Activated CD8-positive, alpha-beta memory T cell treated with anti-CD3 and anti-CD28 coated beads, Interleukin-2, amount 50 U/mL, for 4 hours (primary cell): ENCODE measurements around the gene VEZF1.
A peak's percentile ranks its signal among the peaks of the same experiment; 100 is the strongest.
"Not testable (repeated sequence)": the region's sequence is repeated elsewhere in the genome, so short reads cannot be mapped to it uniquely, and the experiment has no call there.

Source experiments
- DNase-seq: peaks from one replicate; pipeline ENCODE4 v3.0.0-alpha.2; 2020

VEZF1 gene

DNA sequence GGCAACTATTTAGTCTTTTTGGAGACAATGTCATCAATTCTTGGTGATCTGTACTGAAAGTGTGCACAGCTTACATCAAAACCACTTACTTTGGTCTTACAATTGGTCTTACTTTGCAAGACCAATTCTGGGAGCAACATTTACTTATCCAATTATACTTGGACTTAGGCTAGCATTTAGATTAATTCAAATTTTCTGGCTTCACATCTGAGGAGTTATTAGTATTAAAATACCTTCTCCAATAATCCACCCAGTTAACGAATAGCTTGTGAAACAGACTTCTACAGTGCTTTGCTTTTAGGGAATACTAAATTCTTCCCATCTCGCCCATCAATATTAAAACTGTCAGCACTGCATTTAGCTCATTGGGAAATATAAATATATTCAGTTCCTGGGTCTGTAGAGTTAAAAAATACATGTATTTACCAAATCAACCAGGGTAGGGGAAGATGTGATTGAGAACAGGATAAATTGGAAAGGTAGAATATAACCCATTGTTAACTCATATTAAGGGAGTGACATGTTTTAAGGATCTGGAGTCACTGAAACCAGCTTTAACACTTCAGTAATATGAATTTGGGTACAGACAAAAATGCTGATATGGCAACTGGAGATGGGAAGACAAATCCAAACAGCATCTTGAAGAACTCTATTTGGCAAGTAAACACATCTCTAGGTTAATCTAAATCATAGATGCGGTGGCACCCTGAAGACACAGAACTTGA, 9.2 kb upstream of the VEZF1 start:
- no peak for DNase-seq

DNA sequence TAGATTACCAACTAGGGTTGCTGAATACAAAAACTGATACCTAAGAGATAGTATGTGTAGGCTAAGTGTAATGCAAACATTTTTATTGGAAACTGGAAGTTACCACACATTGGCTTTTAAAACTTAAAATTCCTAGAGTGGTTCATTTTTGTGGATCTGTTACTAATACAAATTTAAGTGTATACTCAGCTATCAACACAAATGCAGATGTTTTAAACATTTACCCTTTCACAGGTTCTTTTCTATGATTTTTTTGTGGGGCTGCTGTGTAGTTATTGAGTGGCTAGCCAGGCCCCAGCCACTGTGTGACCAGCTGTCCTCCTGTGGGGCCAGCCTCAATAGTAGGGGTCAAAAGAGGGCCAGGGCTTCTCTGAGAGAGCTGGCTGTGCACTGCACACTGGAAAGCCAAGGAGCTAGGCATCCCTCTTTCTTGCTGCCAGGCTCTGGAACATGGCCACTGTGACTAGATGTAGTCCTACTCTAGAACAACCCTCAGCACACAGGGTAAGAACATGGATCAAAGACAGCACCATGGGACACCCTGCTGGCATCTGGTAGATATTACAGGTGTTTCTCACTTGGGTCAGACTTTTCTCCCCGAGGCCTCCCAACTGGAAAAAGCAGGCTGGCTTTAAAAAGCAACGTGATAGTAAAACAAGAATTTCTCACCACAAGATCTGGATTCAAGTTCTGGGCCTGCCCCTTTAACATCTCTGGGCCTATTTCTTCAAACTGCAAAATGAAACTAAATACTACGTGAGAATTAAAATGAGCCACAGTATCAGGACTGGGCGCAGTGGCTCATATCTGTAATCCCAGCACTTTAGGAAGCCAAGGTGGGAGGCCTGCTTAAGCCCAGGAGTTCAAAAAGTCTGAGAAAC, 7.3 kb upstream of the VEZF1 start:
- DNase-seq, result peak; percentile 50

DNA sequence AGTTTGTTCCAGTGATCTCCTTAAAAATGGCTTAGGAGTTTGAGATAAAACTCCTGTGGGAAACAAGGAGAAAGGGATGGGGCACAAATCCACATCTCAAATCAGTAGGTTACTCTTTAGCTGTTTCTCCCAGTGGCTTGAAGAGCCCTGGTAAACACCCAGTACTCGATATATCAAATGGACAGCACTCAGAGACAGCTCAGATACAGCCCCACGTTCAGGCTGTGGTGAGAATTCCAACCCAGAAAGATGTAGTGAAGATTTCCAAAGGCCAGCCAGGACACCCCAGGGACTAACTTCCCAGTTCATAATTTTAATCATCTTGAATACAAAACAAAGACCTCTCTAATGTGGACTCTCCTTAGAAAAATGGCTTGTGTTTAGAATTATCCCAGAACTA, 6.4 kb upstream of the VEZF1 start:
- no peak for DNase-seq

DNA sequence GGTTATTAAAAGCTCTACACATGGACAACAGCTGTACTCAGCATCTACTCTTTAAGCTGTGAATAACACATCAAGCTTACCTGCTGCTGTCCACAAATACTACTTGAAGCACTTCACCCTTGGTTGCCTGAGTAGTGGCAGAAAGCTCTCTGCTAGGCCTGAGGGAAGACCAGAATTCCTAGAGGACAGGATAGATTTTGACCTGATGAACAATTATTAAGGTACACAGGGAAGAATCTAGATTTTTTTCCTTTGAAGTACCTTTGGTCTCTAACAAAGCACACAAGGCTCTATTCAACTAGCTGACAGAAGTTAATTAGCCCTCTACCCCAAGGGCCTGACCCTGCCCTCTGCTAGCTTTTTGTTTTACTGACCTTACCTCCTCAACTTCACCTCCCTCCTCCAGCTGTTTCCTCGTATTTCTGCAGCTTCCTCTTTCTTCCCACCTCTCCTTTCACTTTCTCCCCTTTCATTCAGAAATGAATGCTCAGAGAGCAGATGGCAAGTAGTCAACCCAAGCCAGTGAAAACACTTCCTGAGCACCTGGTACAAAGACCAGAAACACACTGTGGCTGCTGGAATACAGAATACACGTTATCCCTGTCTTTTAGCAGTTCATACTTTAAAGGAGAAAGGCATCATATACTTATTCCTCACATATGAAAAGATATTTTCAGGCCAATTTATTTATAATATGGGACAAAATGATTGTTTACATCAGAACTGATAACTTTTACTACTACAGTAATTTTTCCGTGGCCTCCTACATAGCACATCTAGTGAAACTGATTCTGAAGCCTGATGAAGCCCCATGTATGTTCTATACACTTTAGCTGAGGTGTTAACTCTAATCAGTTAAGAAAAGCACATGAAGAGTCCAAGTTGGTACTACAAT, 5.7 kb upstream of the VEZF1 start:
- no peak for DNase-seq

DNA sequence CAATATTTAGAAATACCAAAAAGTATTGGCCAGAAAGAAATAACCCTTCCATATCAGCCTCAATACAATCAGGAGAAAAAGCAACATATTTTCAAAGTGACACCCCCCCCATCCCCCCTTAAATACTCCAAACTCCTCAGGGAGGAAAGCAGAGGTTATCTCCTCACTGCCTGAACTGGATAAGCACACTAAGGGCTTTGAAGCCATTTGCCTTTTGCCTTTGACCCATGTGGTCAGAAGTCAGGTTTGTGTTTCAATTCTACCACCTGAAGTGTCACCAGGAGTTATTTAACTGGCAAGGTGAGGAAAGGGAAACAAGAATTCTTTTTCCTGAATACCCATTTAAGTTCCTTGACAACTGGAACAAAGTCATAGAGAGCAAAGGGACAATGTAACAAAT, 3.5 kb upstream of the VEZF1 start:
- DNase-seq, result no peak

DNA sequence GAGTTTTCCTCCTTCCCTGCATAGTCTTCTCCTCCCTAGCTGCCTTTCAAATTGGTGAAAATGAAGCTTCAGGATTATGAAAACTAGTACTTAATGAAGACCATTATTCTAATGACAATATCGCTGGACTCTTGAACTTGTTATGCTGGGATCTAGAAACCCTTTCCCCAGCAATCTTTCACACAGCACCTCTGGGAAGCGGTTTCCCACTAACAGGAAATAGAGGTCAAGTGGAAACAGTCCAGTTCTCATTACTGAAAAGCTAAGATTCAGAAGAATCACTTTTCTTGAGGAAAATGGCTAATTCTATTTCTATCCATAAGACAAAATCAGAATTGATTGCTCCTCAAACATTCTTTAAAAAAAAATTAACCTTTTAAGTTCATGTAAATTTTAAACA, 2.0 kb upstream of the VEZF1 start:
- no peak for DNase-seq

DNA sequence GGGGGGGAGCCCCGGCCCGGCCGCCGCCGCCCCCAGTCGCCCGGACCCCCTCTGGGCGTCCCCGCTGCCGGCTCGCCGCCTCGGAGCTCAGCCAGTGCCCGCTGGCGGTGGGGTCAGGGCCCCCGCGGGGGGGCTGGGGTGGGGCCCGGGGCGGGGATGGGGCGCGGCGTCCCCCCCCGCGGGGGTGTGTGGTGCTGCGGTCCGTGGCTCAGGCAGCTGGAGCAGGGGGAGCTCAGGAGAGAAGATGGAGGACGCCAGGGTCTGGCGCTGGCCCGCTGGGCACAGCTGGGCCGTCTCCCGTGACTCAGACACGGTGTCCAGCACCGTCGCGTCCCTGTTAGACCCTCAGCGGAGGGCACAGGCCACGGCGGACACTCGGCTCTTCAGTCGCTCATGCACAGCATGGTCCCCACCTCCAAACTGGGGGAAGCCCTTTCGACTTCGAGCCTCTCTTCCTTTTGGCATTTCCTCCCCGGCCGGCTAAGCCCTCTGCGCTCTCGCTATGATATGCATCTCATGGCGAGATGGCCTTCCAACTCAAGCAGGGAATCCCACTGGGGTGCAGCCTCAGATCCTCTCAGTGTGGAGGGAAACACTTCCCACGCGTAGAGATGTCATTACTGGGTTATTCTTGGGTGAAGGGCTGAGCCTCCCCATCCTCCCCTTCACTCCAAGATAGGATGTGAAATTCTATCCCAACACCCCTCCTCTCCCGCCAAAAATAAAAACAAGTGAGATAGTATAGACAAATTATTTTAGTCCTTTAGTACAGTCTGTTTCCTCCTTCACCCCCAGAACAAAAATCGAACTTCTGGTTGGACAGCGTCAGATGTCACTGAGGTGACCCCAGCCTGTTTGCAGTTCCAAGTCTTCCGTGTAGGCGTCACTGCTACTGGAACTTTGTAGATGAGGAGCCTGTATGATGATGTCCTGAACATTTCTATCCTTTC, 522 bp upstream of the VEZF1 start:
- DNase-seq, result no peak

DNA sequence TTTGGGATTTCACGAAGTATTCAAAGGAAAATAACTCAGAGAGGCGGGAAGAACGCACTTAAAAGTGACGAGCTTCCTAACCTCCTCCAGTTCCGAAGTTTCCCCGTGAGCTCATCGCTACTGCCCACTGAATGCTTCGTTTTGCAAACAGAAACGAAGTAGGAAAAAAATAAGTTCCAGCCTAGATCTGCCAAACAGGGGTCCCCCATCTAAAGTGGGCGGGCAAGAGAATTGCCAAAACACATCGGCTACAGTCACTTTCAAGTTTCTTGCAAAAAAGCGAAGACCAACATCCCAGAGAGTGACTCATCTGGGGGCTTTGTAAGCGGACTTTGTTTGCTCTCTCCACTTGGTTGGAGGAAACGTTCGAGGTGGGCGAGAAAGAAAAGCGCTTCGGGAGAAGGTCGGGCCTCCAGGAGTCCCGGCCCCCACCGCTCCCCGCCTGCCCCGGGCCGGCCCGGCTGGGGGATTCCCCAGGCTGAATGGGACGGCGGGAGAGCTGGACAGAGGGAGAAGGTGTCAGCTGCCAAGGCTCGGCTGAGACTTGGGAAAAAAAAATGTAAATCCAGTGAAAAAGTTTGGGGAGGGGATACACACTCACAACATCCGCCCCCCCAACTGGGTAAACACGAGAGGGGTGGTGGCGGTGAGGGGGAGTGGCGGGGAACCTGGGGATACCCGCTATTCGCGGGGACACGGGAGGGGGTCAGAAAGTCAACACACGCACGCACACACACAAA, 1.0 kb downstream of the VEZF1 start:
- DNase-seq, result peak; percentile 45

DNA sequence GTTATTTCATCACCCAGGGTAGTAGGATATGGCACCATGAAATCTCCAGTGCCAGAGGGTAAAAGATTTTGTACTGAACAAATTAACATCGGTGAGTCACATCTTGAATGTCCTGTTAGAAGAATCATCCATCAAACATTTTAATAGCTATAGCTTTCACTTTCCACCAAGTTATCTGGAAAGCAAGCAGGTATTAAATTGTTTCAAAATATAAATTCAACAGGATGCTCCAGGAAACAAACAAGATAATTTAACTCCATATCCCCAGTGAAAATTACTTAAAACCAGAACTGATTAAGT, 2.4 kb downstream of the VEZF1 start:
- DNase-seq, result no peak

DNA sequence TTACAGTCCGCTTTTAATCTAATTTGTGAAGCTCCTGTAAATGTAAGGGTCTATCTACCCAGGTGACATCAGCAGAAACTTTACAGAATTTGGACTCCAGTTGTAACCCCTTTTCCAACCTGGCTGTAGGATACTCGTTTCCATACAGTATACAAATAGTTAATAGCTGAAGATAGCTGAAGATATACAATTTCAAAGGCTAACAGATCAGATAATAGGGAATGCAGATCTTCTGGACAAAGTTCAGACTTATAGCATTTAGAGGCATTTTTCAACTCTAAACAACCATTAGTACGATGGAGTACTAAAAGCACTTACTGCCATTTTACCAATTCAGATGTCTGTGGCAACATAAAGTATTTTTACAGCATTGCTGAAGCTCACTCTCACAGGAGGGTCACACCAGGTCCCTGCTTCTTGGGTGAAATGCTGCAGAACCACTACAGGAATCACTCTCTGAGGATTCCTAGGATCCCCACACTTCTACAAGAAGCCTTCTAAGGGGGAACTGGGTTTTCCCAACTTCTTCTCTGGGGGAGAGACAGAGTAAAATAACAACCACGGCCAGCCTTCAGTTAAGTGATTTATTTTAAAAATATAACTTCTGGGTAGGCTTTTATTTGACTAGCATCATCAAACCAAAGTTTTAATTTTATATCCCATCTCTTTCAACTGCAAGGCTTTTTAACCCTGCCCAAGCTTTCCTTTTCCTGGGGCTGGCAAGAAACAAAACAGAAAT, 2.9 kb downstream of the VEZF1 start:
- no peak for DNase-seq

DNA sequence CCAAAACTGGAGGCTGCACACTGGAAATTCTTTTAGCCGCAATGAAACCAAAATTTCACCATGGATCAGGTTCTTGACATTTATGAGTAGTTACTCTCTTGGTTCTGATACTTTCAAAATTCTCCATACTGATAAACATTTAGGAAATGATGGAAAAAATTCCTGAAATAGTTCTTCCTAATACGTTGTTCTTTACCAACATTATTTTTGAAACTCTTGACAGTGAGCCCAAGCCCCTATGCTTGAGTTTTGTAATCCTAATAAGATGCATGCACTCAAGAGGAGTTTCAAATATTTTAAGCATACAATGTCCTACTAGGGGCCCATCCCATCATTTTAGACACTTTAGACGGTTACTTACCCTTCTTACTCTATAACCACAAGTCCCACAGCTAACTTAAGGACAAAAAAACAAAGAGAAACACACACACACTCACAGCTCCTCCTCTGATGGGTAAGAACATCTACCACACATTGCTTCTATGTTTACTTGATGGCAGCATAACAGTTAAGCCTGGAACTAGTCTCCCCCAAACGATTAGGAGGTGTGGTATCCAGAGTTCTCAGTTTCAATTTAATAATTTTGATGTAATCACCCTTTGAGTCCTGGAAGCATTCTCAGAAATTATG, 3.7 kb downstream of the VEZF1 start:
- DNase-seq, result no peak

DNA sequence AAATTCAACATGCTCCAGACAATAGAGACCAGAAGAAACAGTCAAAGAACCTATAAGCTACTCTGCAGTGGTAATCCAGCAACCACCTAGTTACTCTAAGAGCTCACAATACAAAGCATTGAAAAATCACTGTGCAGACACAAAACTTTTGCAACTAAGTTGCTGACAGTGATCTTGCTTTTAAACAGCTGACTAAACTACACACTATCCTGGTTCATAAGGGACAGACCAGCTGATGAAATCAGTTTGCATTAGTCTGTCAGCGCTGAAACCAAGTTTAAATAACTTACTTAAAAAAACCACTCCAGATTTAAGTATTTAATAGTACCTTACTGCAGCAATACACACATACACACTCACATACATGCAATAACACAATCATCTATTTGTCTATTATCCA, 4.6 kb downstream of the VEZF1 start:
- DNase-seq, result no peak

DNA sequence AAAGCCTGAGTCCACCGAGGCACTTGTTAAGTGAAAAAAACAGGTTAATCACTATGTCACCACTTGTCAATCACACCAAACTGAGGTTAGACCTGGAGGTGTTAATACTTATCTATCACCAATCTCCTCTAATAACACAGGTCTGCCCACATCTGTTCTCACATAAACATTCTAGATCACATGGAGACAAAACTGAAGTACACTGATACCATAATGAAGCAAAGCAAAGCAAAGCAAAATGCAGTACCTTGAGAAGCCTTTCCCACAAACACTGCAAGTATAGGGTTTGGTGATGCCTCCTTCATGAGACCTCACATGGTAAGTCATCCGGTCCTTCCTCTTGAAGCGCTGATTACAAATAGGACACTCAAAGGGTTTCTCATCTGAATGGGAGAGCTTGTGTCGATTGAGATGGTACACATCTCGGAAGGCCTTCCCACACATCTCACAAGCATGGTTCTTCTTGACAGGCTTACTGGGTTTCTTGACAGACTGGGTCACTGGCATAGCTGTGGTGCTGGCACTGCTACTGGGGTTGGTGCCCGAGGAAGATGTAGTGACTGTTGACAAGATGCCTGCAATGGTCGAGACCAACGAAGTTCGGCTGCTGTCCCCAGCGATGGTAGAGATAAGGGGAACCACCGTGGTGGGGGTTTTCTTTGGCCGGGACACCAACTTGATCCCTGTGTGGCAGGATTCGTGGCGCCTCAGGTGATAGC, 5.4 kb downstream of the VEZF1 start:
- DNase-seq, result no peak

DNA sequence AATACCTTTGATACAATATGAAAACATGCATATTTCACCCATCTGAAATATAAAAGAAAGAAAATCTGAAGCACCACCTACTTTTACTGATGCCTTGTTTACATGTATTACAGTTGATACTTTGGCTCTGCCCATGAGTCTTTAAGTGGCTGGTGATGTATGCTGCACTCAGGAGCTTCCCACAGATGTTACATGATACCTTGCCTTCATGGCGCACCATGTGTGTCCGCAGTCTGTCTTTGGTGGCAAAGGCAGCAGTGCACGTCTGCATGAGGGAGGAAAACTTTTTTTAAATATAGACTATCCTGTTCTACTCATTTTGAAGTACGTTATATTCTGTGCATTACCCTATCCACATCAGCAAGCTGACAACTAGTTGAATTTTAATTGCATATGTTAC, 7.5 kb downstream of the VEZF1 start:
- DNase-seq, result no peak

DNA sequence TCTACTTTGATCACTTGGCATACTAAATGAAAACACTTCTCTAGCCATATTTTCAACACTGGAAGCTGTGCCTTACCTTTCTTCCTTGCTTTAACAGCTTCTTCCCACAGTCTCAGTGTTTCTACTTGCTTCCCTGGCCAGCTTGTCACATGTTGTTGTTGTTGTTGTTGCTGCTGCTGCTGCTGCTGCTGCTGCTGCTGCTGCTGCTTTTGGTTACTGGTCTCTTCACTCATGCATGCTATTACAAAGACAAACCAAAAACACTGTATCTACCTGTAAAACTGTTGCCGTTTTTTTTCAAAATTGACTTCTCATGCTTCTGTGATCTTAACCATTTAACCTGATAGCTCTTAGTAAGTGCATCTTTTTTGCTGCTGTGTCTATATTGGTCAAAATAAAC, 9.0 kb downstream of the VEZF1 start:
- DNase-seq, result no peak

DNA sequence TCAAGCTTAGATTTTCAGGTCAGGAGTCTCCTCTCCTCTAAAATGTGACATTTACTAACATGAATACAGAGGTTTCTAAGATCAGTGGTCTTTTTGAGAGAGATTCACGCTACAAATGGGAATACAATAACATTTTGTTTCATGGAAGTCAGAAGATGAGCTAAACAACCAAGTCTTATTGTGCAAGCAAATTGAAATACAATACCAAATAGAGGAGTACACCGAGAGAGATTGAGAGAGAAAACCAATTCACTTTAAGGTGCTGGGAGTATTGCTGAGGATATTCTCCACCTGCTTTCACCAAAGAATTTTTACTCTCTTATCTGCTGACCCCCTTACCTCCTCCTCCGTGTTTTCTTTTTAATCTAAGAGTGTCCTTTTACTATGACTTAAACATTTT, 11.5 kb downstream of the VEZF1 start:
- no peak for DNase-seq

DNA sequence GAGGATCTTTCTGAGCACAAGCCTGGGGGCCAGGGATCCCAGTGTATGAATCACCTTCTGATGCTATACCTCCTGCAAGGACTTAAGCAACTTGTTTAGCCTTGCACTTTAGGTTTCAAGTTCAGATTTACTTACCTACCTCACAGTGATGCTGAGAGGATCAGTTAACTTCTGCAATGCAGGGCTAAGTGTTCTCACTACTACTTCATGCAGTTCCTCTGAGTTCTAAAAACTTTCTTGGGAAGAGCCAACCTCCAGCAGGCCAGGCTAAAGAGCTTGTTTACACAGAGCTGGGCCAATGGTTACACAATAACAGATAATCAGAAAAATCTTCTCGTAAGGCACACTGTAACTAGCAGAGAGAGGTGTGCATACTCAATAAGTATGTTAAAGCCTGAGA, 13.0 kb downstream of the VEZF1 start:
- DNase-seq, result no peak

DNA sequence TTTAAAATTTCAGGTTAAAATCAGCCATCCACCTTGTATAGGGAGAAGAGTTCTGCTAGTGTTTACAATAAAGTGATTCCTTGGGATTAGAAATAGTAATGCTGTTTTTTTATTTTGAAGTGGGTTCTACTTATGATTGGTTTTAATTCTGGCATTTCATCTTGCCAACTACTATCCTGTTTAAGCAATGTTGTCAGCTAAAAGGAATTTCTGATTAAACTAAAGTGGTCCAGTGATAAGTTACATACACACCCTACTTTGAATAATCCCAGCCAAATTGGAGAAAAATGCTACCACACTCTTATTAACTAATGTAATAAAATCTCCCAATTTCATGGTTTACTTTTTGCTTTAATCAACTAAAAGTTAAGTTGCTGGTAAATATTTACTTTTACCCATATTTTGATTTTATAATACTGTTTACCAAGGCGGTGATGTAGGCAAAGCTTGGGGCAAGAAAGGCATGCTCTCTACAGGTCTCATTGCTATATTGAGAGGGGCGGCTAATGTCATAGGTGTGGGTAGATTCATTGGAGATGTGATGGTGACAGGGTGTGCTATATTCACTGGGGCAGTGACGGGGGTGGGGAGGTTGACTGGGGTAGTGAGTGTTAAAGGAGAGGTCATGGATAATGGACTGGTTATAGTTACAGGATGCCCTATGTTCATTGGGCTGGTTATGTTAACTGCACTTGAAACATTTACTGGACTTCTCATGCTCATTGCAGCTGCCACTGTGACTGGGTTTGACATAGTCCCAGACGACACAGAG, 13.8 kb downstream of the VEZF1 start:
- DNase-seq, result not testable (repeated sequence)

DNA sequence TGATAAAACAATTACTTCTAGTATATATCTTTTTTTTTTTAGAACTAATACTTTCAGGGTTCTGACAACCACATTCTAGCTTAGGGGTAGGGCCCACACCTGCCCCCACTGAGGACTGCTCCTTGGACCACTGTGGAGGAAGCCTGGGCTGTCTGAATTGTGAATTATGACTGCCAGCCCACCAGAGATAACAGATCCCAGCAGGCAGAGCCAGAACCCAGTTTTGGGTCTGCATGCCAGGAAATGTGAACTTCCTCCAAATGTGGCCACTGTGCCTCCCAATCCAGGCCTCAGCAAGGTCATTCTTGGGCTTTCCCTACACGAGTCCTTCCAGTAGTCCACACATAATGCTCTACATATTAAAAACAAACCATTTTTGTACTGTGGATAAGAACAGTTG, 15.9 kb downstream of the VEZF1 start:
- no peak for DNase-seq
